GM12872 (cell line): ENCODE results near the gene C10orf90.

Experiments used
- CTCF ChIP-seq: IDR thresholded peaks from 3 replicates; pipeline ENCODE4 v1.5.1; 2011; ENCODE audit warnings: low read depth, mild to moderate bottlenecking, low read length, moderate library complexity; ENCODE audit not compliant: insufficient read depth

The C10orf90 gene

GRCh38 chr10:126459878-126460481 is 210.5 kb downstream of the C10orf90 start:
- TF ChIP-seq CTCF, result no peak

GRCh38 chr10:126459032-126459831 is 211.3 kb downstream of the C10orf90 start:
- TF ChIP-seq CTCF, result no peak

- no peak for TF ChIP-seq CTCF
Observed at GRCh38 chr10:126458466-126458865, 212.0 kb downstream of the C10orf90 start.

GRCh38 chr10:126456632-126457031 is 213.9 kb downstream of the C10orf90 start:
- no peak for TF ChIP-seq CTCF

GRCh38 chr10:126455766-126456405 is 214.6 kb downstream of the C10orf90 start:
- TF ChIP-seq CTCF, result no peak

- no peak for TF ChIP-seq CTCF
Observed at GRCh38 chr10:126455036-126455765, 215.3 kb downstream of the C10orf90 start.
